HepG2 (cell line): Measurements from ENCODE around the gene EXOSC9. TPM values are rescaled to one million over a fixed set of nuclear protein-coding genes. Genes with fewer than 3 reads are reported as not detected.

ENCODE experiments used
- ATAC-seq: fragments of 200-7000 bp; cut with Tn5 transposase; 3 replicates; pipeline ENCODE4 v1.9.1; 2020; ENCODE audit warnings: mild to moderate bottlenecking, moderate library complexity
- BruUV-seq: library from RNA; stranded (reverse); fragments of 400-500 nt; replicated peaks from 2 replicates; lab custom pipeline; 2021; lab: Mats Ljungman, UMichigan
- CTCF ChIA-PET: fragments of 300-600 bp; formaldehyde crosslinking; extraction: SDS; loops from one replicate; lab custom pipeline; 2021; ENCODE audit warnings: low total read pairs, inconsistent platforms, low intra/inter-chr PET ratio; lab: Yijun Ruan, JAX
- POLR2A ChIA-PET: fragments of 350-600 bp; sonication (Branson Sonifier 250); formaldehyde crosslinking; loops from one replicate; lab custom pipeline; 2020; ENCODE audit warnings: antibody characterized with exemption, inconsistent platforms; lab: Yijun Ruan, JAX
- DNase-seq: peaks from one replicate; pipeline ENCODE4 v3.0.0-alpha.2; 2015; ENCODE audit warnings: low spot score
- FAIRE-seq: peaks from 3 replicates; lab custom pipeline; 2011; peaks lifted over from hg19 to GRCh38; lab: Jason Lieb, UNC
- H2AFZ ChIP-seq: one replicate; pipeline ENCODE4 v1.6.1; 2011; ENCODE audit warnings: low read length, inconsistent platforms
- H3K27ac ChIP-seq: fragments of 300-600 bp; 3 replicates; pipeline ENCODE4 v1.8.0; 2011; ENCODE audit warnings: mixed run types, mild to moderate bottlenecking, mixed read lengths, low read length, inconsistent platforms; ENCODE audit not compliant: insufficient read depth; ENCODE audit errors: extremely low read length
- H3K27me3 ChIP-seq, 2 experiments: fragments of 200-600 bp in 1 of 2; 2 replicates in 1 of 2; 3 replicates in 1 of 2; pipeline versions ENCODE4 v1.6.0 to v1.8.0; 2011; ENCODE audit warnings: low read length in 2 of 2, mild to moderate bottlenecking in 2 of 2, moderate library complexity in 2 of 2, inconsistent platforms in 1 of 2; ENCODE audit not compliant: insufficient read depth in 2 of 2, control insufficient read depth in 1 of 2
- H3K36me3 ChIP-seq, 2 experiments: fragments of 200-600 bp in 1 of 2; replicated peaks in 1 of 2; 2 replicates in 1 of 2; 3 replicates in 1 of 2; pipeline versions ENCODE4 v1.5.1 to v1.8.0; 2011; ENCODE audit warnings: low read length in 2 of 2, inconsistent platforms in 1 of 2; ENCODE audit not compliant: insufficient read depth in 2 of 2, control insufficient read depth in 1 of 2
- H3K4me1 ChIP-seq: 2 replicates; pipeline ENCODE4 v1.5.1; 2012; ENCODE audit warnings: low read length, inconsistent platforms; ENCODE audit not compliant: insufficient read depth
- H3K4me2 ChIP-seq: 2 replicates; pipeline ENCODE4 v1.6.0; 2011; ENCODE audit warnings: low read depth, low read length, inconsistent platforms
- H3K4me3 ChIP-seq, 3 experiments: fragments of 200-600 bp in 1 of 3; sonication (generic), shearing (Covaris generic) in 1 of 3; replicated peaks in 1 of 3; 2 replicates each; pipeline ENCODE4 v1.5.1; 2011 to 2016; ENCODE audit warnings: low read length in 3 of 3, inconsistent platforms in 2 of 3, low read depth in 2 of 3, mild to moderate bottlenecking in 2 of 3, control low read depth in 1 of 3, mixed read lengths in 1 of 3; ENCODE audit not compliant: insufficient read depth in 1 of 3
- H3K79me2 ChIP-seq: one replicate; pipeline ENCODE4 v1.6.1; 2011; ENCODE audit warnings: low read length, inconsistent platforms; ENCODE audit not compliant: insufficient read depth
- H3K9ac ChIP-seq: 2 replicates; pipeline ENCODE4 v1.6.0; 2011; ENCODE audit warnings: mild to moderate bottlenecking, low read depth, low read length, inconsistent platforms; ENCODE audit not compliant: insufficient read depth
- H3K9me3 ChIP-seq: 2 replicates; pipeline ENCODE4 v1.5.1; 2012; ENCODE audit warnings: mild to moderate bottlenecking, low read length
- H4K20me1 ChIP-seq: 2 replicates; pipeline ENCODE4 v1.6.0; 2011; ENCODE audit warnings: inconsistent platforms, mild to moderate bottlenecking, low read length, moderate library complexity; ENCODE audit not compliant: insufficient read depth
- AHDC1 ChIP-seq: sonication (generic); formaldehyde crosslinking; IDR thresholded peaks from 2 replicates; pipeline ENCODE4 v1.5.1; 2020; ENCODE audit warnings: mild to moderate bottlenecking, missing genetic modification reagents, borderline replicate concordance
- EHMT2 ChIP-seq: fragments of 200-600 bp; sonication (generic); IDR thresholded peaks from 2 replicates; pipeline ENCODE4 v1.7.0; 2017; ENCODE audit warnings: antibody characterized with exemption, low read depth, low read length, borderline replicate concordance
- ESRRA ChIP-seq: sonication (generic); formaldehyde crosslinking; IDR thresholded peaks from 2 replicates; pipeline ENCODE4 v1.5.1; 2020; ENCODE audit warnings: mild to moderate bottlenecking, low read depth, missing genetic modification reagents
- IRX3 ChIP-seq: sonication (generic); formaldehyde crosslinking; IDR thresholded peaks from 2 replicates; pipeline ENCODE4 v1.8.1; 2023; ENCODE audit warnings: mild to moderate bottlenecking, low read depth, missing genetic modification reagents, borderline replicate concordance
- KDM5A ChIP-seq: fragments of 200-600 bp; sonication (generic); IDR thresholded peaks from 2 replicates; pipeline ENCODE4 v1.7.0; 2018; ENCODE audit warnings: antibody characterized with exemption, mild to moderate bottlenecking, low read length, borderline replicate concordance
- KLF16 ChIP-seq, 2 experiments: sonication (generic) in 1 of 2; formaldehyde crosslinking in 1 of 2; IDR thresholded peaks; 2 replicates each; pipeline versions ENCODE4 v1.6.1 to v1.8.0; 2016 to 2023; ENCODE audit warnings: missing genetic modification reagents in 2 of 2, missing compliant biosample characterization in 1 of 2
- MAFG ChIP-seq: sonication (generic); formaldehyde crosslinking; IDR thresholded peaks from 2 replicates; pipeline ENCODE4 v1.5.1; 2020; ENCODE audit warnings: mild to moderate bottlenecking, missing genetic modification reagents
- MIXL1 ChIP-seq: IDR thresholded peaks from 2 replicates; pipeline ENCODE4 v1.6.1; 2016
- PAXIP1 ChIP-seq: sonication (generic); formaldehyde crosslinking; conservative IDR thresholded peaks from 2 replicates; pipeline ENCODE4 v1.4.0; 2020; ENCODE audit warnings: mild to moderate bottlenecking, missing genetic modification reagents, moderate library complexity
- SMARCC2 ChIP-seq: fragments of 450-650 bp; IDR thresholded peaks from 2 replicates; pipeline ENCODE4 v1.6.1; 2017; ENCODE audit warnings: antibody characterized with exemption, mild to moderate bottlenecking
- TERF1 ChIP-seq: sonication (generic); formaldehyde crosslinking; IDR thresholded peaks from 2 replicates; pipeline ENCODE4 v1.8.0; 2022; ENCODE audit warnings: mild to moderate bottlenecking, missing genetic modification reagents, moderate library complexity
- ZFAT ChIP-seq: sonication (generic); formaldehyde crosslinking; conservative IDR thresholded peaks from 2 replicates; pipeline ENCODE4 v1.8.1; 2023; ENCODE audit warnings: missing genetic modification reagents, inconsistent platforms
- ZNF225 ChIP-seq: sonication (generic); formaldehyde crosslinking; IDR thresholded peaks from 2 replicates; pipeline ENCODE4 v1.4.0; 2020; ENCODE audit warnings: mild to moderate bottlenecking, missing genetic modification reagents
- ZNF577 ChIP-seq: sonication (generic); formaldehyde crosslinking; IDR thresholded peaks from 2 replicates; pipeline ENCODE4 v1.4.0; 2020; ENCODE audit warnings: mild to moderate bottlenecking, low read depth, missing genetic modification reagents, borderline replicate concordance
- WGBS: methylation state at CpG from one replicate; pipeline ENCODE4 v1.1.6; 2017; ENCODE audit warnings: low lambda C conversion rate; 5-methylcytosine and 5-hydroxymethylcytosine counted together
- in situ Hi-C: cut with HindIII; loops from 2 replicates; pipeline ENCODE4 v1.10.0; 2017; ENCODE audit warnings: low pct_unique_long_range_greater_than_20kb; ENCODE audit not compliant: extremely low pct_ligation_motif_present
- intact Hi-C: fragments of 100-400 bp; cut with micrococcal nuclease; formaldehyde crosslinking; loops from one replicate; pipeline ENCODE4 v1.10.0; 2022; ENCODE audit not compliant: unreplicated experiment
- polyA plus RNA-seq, 8 experiments: library from polyadenylated mRNA; depleted of rRNA in 3 of 8; stranded (reverse) in 7 of 8; unstranded in 1 of 8; fragments of >200 nt; fragmentation: Illumina TruSeq in 4 of 8; extraction: Trizol in 4 of 8; gene quantifications; 2 replicates each; pipeline versions ENCODE4 v1.2.1 to v1.2.3, GENCODE V29; 2011 to 2016; ENCODE audit warnings: low read depth in 4 of 8, missing spikeins in 1 of 8, mixed read lengths in 1 of 8; ENCODE audit not compliant: insufficient read depth in 1 of 8
- total RNA-seq, 5 experiments: library from RNA; depleted of rRNA; stranded (reverse); fragments of >200 nt; fragmentation: Illumina TruSeq; extraction: Trizol; gene quantifications; 2 replicates each; pipeline ENCODE4 v1.2.3, GENCODE V29; 2016; ENCODE audit warnings: low read depth in 1 of 5

EXOSC9 gene
- total and polyA plus RNA-seq, 2 of the 13 experiments (the other 11 are each of a cell fraction or from before 2014, with no cell fraction given): 26.0 to 48.0 TPM

GRCh38 chr4:121776610-121777401, 24.3 kb upstream of the EXOSC9 start:
- no peaks in the 10 kb centered on the region for H3K36me3 ChIP-seq
- ATAC-seq (no peak), FAIRE-seq (no peak), DNase-seq (no peak)
- no peaks in the 10 kb centered on the region for H4K20me1 ChIP-seq
- ChIA-PET POLR2A (no interaction called here), CTCF (no interaction called here)
- intact Hi-C loops: no loop called here
- no peak overlapping the region for H2AFZ ChIP-seq
- H3K27me3 ChIP-seq: peaks cover 0 to 16% of the 10 kb centered on the region in 2 experiments; a peak in 4 of 5 replicates
- in situ Hi-C loops: no loop called here
- no peak overlapping the region for H3K27ac ChIP-seq
- no peaks in the 10 kb centered on the region for H3K4me1 ChIP-seq
- H3K4me3 ChIP-seq: no peak overlapping the region
- no peaks in the 10 kb centered on the region for H3K9me3 ChIP-seq
- no peaks in the 10 kb centered on the region for H3K79me2 ChIP-seq
- no TSS peak for BruUV-seq
- H3K9ac ChIP-seq: no peak overlapping the region
- WGBS: 19% methylated on average over 6 of the region's 6 CpGs
- no peak overlapping the region for H3K4me2 ChIP-seq
- TF ChIP-seq ZNF577 (CRISPR knock-in tag): no peak
- TF ChIP-seq ZFAT (CRISPR knock-in tag): no peak
- no peak for TF ChIP-seq TERF1
- no peak for TF ChIP-seq SMARCC2
- TF ChIP-seq IRX3 (CRISPR knock-in tag): no peak
- TF ChIP-seq KLF16 (CRISPR knock-in tag; IDR thresholded peaks at IDR 0.05): no peak
- TF ChIP-seq PAXIP1 (CRISPR knock-in tag): no peak
- TF ChIP-seq MAFG: no peak
- no peak for TF ChIP-seq ZNF225 (CRISPR knock-in tag)
- TF ChIP-seq KDM5A: no peak
- no peak for TF ChIP-seq EHMT2
- no peak for TF ChIP-seq ESRRA (CRISPR knock-in tag)
- TF ChIP-seq AHDC1 (CRISPR knock-in tag): no peak
- no peak for TF ChIP-seq MIXL1 (CRISPR knock-in tag)
